ENCODE measurements around the gene PADI1. TPM values are rescaled to one million over a fixed set of nuclear protein-coding genes. Genes with fewer than 3 reads are reported as not detected.

The PADI1 gene
- total and polyA plus RNA-seq, 7 donors, result not detected

DNA sequence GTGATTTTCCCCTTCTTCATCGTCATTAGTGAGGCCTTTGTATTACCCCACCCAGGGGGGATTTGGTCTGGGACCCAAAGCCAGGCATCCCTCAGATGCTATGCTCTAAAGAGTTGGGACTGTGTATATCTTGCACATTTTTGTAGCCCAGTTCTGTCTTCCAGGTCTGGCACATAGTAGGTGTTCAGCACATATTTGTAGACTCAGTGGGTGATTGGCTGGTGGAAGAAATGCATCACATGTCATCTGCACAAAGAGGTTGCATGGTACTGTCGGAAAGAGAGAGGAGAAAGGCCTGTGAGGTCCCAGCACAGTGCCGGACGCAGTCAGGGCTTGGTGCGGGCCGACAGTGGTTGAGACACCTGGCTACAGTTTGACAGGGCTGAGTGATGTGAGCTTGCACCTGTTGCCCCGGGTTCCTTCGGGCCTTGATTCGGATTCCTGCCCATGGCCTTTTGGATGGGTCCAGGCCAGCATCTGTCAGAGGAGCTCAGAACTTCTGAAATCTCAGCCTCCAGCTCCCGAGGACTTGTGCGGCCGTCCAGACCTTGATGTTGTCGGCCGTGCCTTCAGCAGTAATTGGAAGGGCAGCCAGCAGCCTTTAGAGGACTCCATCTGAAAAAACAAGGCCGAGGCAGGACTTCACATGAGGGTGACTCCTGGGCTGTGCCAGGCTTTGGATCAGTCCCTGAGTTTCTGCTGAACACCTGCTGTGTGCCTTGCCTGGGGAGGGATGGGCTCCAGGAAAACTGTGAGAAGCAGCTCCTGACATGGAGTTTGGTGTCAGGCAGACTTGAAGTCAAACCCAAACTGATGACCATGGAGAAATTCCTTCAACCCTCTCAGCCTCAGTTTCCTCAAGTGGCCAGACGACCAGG is 40.9 kb upstream of the PADI1 start:
- H3K9me3 ChIP-seq, result no peaks in the 10 kb centered on the region
- H3K27ac ChIP-seq, result no peak overlapping the region
- no peak overlapping the region for H3K4me3 ChIP-seq
- DNase-seq (no peak), ATAC-seq (peak; percentile 82 to 94 (median 89))
- H3K36me3 ChIP-seq (ENCODE audit: insufficient read depth in 1 of 2, low read depth in 1 of 2), result no peaks in the 10 kb centered on the region
- intact Hi-C loops (cut with DNase I), result no loop called here
- peaks cover 5% of the 10 kb centered on the region for H3K4me1 ChIP-seq
- TF ChIP-seq CTCF (IDR thresholded peaks at IDR 0.05), result no peak
- 22 to 42% (median 28%) methylated on average over 16 of the region's 16 CpGs for WGBS, 3 donors
- H3K27me3 ChIP-seq (ENCODE audit: insufficient read depth in 3 of 3, low read length in 2 of 3), result peaks cover 0 to 3% (median 0%) of the 10 kb centered on the region in 3 donors

- Histone ChIP-seq H3K4me1 (peaks cover 5% of the 10 kb centered on the region), H3K9me3 (no peaks in the 10 kb centered on the region), H3K36me3 (ENCODE audit: insufficient read depth in 1 of 2, low read depth in 1 of 2) (no peaks in the 10 kb centered on the region), H3K27ac (no peak overlapping the region), H3K27me3 (ENCODE audit: insufficient read depth in 3 of 3, low read length in 2 of 3) (peaks cover 0 to 11% (median 0%) of the 10 kb centered on the region in 3 donors), H3K4me3 (no peak overlapping the region)
- TF ChIP-seq CTCF (IDR thresholded peaks at IDR 0.05), result no peak
- no peak for DNase-seq
- WGBS, 3 donors, result 70 to 77% (median 74%) methylated on average over 1 of the region's 1 CpG
- intact Hi-C loops (cut with DNase I), result no loop called here
- no peak for ATAC-seq
Measured at GRCh38 chr1:17165823-17166222, 39.1 kb upstream of the PADI1 start.

DNA sequence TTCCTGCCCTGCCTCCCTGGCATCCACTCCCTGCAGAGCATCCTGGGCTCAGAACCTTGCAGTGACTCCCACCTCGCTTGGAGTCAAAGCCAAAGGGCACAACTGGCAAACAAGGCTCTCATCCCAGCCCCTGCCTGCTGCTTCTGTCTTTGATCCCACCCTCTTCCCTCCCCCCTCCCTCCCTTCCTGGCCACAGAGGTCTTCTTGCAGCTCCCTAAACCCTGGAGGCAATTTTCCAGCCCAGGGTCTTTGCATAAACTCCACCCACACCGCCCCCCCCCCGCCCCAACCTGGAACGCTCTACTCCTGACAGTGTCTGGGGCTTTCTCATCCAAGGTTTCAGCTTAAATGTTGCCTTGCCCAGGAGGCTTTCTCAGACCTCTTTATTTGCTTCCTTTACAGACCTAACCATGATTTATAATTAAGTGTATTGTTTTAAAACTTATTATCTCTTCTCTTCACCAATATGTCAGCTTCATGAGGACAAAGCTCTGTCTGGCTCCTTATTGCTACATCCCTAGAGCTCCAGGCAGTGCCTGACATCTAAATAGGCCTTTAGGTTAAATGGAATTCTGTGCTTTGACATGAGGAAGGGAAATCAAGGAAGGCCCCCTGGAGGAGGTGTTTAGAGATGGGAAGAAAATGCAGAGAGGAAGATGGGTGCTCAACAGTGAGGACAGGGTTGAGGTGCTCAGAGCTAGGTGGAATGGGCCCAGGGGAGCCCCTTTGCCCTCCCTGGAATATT is 37.7 kb upstream of the PADI1 start:
- TF ChIP-seq CTCF (IDR thresholded peaks at IDR 0.05), result no peak
- peaks cover 5% of the 10 kb centered on the region for H3K4me1 ChIP-seq
- intact Hi-C loops (cut with DNase I), result no loop called here
- no peak for ATAC-seq
- DNase-seq, result no peak
- H3K4me3 ChIP-seq, result no peak overlapping the region
- H3K27me3 ChIP-seq (ENCODE audit: insufficient read depth in 3 of 3, low read length in 2 of 3), result peaks cover 0 to 11% (median 0%) of the 10 kb centered on the region in 3 donors
- H3K36me3 ChIP-seq (ENCODE audit: insufficient read depth in 1 of 2, low read depth in 1 of 2), result no peaks in the 10 kb centered on the region
- H3K9me3 ChIP-seq, result no peaks in the 10 kb centered on the region
- H3K27ac ChIP-seq, result no peak overlapping the region
- WGBS, 3 donors, result 1 to 17% (median 14%) methylated on average over 4 of the region's 4 CpGs

- H3K4me3 ChIP-seq, result no peak overlapping the region
Measured at GRCh38 chr1:17167786-17168090, 37.2 kb upstream of the PADI1 start.

More at GRCh38 chr1:17167786-17168090, 37.2 kb upstream of the PADI1 start:
- WGBS, 3 donors, result 72 to 82% (median 74%) methylated on average over 5 of the region's 5 CpGs
- Histone ChIP-seq H3K4me1 (peaks cover 5% of the 10 kb centered on the region), H3K9me3 (no peaks in the 10 kb centered on the region), H3K27ac (no peak overlapping the region), H3K27me3 (ENCODE audit: insufficient read depth in 3 of 3, low read length in 2 of 3) (peaks cover 0 to 11% (median 0%) of the 10 kb centered on the region in 3 donors), H3K36me3 (ENCODE audit: insufficient read depth in 1 of 2, low read depth in 1 of 2) (no peaks in the 10 kb centered on the region)
- intact Hi-C loops (cut with DNase I), result no loop called here
- no peak for TF ChIP-seq CTCF (IDR thresholded peaks at IDR 0.05)
- DNase-seq (no peak), ATAC-seq (no peak)
